HG03439 (cell line): ENCODE data around the gene IGF1.

Experiments
- ATAC-seq: cut with Tn5 transposase; IDR thresholded peaks from one replicate; pipeline ENCODE4 v1.9.1; 2021; ENCODE audit warnings: mild to moderate bottlenecking, moderate library complexity; ENCODE audit not compliant: unreplicated experiment

IGF1 gene

DNA sequence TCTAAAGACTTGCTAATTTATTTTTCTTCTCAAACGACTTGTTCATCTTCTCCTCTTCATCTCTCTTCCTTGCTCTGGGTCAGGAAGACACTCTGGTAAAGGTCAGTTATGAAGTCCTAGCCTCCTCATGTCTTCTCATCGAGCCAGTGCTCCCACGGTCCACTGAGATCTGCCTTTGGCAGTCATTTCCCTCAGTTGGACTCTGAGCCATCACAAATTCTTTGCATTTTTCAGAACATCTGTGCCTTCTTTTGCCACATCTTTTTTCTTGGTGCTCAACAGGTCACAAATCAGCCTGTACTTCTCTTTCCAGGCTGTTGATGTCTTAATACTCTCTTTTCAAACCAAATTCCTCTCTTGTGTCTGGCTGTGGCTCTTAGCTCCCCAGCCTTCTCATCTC is 49.7 kb downstream of the IGF1 start:
- ATAC-seq, result no peak

DNA sequence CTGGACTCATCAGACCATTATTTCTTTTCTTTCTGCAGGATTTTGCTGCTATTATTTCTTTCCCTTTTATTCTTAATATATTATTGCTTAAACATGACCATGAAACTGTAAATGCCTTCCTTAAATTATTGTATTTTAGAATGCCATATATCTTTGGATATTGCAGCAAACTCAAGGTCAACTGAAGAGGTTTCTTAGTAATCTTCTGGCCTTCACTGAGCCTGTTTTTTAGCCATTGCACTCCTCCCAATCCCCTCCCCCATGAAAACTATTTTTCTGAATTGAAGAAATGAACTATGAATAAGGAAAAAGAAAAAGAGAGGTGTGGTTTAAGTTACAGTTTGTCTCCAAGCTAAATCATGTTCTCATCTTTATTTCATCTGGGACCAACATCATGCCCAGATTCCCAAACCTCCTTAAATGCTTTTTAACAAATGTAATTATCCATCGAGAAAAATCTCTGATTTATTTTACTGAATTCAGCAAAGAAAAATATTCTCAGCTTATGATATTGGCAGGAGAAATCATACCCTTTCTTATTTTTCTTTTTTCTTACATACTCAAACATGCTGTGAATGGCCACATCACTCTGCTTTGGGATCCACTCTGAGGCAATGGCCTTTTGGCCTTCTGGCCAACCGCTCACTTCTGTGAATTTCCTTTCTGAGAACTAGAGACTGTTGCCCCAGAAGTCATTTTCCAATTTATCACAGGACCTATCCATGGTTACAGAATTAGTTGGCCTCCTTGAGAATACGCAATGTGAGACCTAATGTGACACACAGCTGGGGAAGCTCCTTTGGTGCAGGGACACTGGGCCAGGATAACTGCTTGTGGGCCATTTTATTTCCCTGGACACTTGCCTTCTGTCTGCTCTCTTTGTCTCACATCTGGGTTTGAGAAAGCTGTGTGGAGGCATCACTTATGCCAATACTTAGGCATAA is 50.9 kb downstream of the IGF1 start:
- no peak for ATAC-seq

DNA sequence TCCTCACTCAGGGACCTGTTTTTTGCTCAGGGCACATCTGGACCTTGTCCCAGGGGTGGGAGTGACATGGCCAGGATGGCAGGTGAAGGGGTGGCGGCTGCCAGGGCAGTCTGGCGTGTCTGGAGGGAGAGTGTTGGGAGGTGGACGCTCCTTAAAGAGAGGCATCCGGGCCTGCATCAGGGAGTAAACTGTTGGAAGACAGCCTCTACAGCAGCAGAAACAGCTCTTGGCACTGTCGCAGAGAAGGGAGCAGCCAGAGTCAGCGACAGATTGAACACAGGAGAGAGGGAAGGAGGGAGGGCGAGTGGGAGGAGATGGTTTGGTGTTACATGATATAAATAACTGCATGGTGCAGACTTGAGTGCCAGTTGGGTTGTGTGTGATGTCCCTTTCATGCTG is 52.8 kb downstream of the IGF1 start:
- no peak for ATAC-seq

DNA sequence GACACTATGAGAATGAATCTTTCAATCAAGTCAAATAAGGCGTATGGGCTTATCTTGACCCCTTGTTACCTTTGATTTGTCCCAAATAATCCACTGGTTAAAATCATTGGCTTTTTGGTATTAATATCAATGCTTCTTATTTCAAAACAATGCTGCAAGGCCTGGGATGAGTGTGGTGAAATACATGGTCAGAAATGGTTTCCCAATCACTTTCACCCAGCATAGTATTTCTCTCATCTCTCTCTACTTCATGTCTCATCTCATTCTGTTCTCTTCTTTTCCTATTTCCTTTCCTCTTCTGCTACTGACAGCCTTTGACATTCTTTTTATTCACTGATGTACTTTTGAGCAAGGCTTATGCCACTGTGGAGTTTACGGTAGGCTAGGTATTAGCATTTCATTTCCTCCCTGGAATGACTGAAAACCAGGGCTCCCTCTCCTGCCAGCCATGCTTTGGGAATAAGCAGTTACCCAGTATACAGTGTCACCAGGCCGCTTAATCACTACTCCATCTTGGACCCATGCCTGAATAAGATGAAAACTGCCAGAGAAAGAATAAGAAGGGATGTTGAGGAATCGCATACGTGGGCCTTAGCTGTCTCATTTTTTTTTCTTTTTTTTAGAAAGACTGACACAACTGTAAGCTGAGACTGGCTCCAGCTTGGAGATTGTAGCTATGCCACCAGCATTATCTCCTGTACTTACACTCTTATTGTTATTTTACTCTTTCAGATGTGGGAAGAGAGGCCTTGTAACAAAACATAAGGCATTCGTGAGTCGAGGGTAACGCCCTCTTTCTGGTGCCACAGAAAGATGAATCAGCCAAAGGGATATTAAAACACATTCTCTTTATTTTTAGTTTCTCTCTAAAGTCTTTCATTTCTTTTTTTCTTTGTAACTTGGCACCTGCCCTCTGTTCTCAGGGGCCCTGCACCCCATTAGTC is 53.5 kb downstream of the IGF1 start:
- ATAC-seq, result no peak

DNA sequence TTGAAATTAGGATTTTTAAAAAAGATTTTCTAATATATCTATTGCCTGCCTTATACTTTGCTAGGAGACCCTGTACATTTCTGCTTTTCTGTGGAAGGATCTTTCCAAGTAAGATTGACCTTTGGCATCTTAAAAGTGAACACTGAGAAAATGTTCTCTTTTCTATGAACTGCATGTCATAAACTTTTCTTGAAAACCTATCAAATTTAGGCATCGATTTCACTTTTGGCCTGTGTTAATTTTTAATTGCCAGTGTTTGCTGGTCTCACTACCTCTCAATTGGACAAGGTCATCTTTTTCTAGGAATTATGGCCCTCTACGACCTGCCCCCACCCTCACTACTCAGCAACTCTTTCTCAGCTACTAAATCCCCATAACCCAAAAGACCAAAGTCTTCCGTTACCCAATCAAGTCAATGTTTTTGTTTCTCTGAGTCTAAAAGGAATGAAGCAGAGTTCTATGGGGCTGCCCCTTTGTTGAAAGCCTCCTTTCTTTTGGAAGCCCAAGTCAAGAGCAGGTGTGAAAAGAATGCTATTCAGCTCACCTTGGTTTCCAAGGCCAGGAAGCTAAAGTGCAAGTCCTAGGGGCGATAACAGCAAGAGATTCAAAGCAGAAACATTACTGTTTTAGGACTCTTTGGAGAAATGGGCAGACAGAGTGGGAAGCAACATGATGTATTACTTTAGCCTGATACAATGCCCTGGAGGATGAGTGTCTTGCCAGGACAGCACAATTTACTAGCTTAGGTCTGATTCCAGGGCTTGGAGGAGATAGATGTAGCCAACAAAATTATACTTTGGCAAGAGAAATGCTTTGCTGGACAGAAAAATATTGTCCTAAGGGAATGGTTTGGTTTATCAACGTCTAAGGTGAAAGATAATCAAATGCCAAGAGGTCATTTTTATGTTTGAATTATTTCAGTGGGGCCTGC is 55.0 kb downstream of the IGF1 start:
- no peak for ATAC-seq

DNA sequence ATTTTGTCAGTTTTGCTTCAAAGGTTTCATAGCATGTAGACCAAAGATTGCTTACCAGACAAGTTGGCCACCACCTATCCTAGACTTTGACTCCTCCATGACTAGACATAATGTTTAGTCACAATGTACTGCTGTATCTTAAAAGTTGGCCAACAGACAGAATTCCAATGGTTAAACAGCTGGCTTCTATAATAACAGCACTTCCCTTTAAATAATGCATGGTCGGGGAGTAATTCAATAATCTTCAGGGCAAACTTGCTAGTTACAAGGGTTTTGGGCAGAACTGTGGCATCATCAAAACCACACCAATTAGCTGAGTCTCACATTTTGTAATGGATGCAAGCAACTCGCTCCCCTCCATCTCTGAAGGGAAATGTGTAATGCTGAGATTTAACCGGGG is 56.9 kb downstream of the IGF1 start:
- ATAC-seq, result no peak

DNA sequence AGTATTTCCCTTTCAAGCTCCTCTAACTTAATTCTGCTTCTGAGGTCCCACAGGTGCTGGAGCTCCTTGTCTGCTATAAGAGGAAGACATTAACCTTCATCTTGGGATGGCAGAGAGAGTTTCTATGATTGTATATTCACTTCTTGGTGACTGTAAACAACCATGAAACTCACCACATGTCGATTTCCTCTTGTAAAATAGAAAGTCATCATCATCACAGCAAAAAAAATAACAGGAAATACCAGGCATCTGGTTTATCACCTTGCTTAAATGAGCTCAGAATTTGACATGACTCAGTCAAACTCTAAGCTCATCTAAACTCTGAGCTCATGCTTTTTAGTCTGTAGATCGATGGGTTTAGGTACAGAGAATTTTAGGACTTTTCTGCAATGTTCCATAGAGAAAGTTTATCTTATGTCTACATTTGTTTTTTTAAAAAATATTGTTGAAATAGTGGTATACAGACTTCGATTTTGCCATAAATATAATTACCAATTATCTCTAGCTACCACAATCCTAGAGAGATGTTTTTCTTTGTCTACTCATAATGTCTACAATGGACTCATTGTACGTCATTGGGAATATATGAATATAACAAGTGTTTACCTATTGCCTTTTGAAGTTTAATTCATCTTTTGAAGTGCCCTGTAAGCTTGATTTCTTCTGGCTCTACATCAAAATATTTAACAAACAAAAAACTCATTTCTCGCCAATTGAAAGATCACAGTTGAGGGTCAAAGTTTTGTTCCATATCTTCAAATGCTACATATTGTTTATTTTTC is 58.4 kb downstream of the IGF1 start:
- ATAC-seq, result no peak

DNA sequence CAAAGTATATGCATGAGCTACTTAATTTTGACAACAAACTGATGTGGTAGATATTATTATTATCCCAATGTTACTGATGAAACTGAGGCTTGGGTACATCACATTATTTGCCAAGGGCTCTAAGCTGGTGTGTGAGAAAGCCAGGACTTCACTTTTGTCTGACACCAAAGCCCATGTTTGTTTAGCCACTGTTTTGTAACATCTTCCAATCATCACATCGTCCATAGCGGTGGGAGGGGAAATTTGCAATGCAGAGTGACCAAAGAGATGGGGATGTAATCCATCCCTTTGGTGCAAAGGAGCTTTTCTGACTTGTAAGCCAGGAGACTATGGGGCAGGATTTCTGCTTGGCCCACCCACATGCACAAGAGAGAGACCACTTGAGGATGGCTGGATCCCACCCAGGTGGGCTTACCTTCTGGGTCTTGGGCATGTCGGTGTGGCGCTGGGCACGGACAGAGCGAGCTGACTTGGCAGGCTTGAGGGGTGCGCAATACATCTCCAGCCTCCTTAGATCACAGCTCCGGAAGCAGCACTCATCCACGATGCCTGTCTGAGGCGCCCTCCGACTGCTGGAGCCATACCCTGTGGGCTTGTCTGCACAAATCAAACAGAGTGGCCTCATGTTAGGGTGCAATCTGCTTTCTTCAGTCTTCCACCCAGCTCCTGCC is 61.1 kb downstream of the IGF1 start:
- ATAC-seq, result no peak

DNA sequence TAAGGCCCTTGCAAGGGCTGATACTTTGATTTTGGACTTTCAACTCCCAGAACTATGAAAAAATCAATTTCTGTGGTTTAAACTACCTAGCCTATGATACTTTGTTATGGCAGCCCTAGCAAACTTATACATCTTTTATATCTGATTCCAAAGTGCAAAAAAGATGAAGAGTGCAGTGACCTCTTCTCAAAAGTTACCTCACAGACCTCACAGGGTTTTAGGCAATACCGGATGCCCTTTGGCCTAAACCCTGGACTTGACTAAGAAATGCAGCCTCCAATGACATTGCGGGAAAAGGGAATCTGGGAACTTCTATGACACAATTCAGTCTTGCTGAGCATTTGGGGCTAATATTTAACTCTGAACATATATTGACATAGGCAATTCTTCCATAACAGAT is 63.3 kb downstream of the IGF1 start:
- no peak for ATAC-seq

DNA sequence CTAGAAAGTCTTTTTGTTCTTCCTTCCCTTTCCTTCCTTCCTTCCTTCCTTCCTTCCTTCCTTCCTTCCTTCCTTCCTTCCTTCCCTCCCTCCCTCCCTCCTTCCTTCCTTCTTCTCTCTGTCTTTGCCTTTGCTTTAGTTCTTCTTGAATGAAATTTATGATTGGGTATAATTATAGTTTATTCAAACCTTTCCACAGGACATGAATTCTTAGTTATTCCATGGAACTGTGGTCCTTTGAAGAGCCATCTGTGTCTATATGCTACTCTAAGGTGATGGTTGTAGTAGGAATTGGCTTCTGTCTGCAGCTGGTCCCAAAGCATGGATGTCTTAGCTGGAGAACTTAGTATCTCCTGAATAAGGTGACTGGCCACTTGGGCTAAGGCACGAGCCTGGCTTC is 64.8 kb downstream of the IGF1 start:
- no peak for ATAC-seq

DNA sequence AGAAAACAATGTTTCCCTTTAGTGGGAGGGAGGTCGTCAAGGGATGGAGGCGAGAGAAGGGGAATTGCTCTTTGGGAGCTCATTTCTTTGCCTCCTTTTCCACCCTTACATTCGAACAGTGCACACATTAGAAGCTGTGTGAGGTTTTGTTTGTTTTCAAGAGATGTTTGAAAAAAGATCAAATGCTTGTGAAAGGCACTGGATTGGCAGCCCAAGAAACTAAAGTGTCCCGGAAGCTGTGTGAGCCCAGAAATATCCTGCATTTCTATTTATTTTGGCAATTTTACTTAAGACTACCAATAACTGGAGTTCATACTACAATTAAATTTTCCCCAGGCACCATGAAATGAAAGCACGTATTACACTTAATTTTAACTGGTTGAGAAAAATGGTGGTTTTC is 67.0 kb downstream of the IGF1 start:
- no peak for ATAC-seq

DNA sequence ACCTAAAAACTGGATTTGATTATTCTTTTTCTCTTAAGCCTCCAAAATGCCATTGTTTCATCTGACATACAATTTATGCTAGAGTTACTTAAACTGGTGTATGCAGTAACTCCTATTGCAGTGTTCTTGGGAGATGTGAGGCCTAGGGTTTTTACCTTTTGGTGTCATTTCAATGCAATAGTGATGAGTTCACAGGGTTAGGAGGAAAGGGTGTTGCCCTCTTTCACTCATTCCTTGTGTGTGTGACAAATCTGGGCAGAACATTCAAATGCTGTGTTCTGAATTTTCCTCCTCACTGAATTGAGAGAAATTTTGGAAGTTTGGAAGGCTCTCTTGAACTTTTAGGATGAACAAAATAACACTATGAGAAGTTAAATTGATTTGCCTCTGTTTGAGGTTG is 69.9 kb downstream of the IGF1 start:
- no peak for ATAC-seq

DNA sequence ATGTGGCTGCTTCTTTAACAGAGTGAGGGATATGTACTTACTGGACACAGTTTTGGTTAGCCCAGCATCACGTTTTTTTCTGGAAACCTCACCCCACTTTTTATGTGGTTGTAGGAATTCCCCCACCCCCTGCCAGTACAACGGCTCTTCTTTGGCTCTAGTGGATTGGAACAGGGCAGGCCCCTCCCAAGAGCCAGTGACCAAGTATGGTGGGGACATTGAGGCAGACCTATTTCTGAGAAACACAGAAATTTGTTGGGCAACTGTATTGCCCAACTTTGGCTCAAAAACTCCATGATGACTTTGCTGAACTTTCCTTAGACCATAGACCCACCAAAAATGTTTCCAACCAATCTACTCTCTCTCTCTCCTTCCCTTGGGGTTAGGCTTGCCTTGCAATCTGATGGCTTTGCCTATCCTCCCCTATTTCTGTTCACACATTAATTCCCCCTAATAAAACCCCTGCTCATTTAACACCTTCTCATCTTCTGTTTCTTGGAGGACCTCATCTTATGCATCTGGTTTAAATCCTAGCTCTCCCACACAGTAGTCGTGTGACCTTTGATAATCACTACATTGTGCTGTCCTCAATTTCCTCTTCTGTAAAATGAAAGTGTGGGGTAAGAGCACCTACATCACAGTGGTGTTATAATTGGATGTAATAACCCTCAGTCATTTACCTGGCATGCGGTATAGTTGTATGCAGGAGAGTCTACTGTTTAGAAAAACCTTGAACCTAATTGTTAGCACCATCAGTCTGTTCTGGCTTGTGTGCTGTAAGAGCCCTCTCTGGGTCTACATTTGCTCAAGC is 71.7 kb downstream of the IGF1 start:
- no peak for ATAC-seq

DNA sequence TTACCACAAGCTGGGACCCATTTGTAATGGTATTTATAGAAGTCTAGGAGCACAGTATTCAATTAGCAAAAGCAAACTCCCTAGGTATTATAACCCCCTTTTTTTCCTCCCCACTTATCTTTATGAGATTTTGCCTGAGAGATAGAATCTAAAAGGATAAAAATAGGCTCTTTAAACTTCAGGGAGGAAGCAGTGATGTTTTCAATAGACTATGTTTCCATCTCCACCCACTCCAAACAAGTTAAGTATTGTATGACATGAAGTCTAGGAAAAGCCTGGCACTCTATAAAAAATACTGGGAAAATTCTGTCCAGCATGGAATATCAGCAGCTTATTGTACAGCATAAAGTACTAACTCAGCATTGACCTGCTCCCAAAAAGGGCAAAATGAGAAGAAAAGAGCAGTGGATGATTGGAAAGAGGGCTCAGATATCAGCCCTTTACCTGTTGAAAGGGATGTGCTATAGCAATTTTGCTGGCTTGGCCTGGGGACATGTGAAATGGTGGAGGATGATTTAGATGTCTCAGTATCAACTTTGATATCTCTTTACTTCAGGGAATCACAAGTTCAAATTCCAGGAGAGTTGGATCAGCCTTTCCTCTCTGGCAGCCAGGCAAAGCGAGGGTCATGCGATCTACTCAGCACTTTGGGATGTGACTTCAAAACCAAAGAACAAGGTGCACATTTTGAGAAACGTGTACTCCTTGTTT is 72.4 kb downstream of the IGF1 start:
- ATAC-seq, result no peak

DNA sequence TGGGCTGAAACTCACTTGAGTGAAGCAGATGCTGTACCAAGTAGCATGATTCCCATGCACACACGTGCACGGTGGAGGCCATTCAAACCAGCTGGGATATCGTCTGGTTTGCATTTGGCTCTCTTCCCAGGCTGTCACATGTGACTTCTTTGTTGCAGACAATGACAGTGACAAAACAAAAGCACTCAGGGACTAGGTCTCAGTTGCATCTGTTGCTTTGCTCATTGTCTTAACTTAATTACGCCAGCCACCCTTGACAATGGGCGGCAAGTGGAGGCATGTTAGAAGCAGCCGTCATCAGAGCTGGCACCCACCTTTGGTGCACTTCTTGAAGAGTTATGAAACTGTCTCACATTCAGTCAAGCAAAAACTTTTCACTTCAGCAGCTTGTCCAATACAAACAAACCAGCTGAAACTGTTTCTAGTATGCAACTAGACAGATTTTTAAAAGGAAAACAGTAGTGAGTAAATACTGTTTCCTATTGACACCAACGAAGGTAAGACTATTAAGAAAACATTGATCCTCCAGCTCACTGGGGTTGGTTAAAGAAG is 74.3 kb downstream of the IGF1 start:
- peak; percentile 71 for ATAC-seq

DNA sequence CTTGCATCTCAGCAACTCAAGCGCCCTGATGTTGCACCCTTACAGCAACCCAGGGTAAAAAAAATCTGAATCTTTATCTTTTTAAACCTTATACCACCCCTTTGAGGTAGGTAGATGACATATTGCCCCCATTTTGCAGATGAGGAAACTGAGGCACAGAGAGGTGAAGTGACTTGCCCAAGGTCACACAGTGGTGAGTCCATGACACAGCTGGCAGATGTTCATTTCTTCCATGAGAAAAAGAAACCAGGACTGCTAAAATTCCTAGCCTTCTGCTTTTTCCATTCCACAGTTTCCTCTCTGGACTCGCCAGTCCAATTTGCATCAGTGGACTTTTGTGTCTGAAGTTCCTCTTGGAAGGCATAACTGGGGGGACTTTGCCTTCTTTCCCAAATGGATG is 79.3 kb downstream of the IGF1 start:
- ATAC-seq, result no peak

DNA sequence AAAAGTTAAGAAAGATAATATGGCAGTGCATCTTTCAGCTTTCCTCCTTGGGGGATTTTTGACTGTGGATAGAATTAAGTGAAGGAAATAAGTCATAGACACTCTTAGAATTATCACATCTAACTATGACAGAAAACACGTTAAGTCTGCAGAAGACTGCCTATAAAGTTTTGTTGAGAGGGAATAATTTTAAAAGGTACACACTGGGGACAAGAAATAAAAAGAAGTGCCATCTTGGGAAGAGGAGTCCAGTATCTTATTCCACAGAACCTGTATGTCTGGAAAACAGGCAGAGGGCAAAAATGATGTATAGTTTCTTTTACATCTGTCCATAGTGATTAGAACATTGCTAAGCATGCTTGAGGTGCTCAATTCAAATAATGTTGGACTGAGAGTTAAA is 80.7 kb downstream of the IGF1 start:
- ATAC-seq, result no peak

DNA sequence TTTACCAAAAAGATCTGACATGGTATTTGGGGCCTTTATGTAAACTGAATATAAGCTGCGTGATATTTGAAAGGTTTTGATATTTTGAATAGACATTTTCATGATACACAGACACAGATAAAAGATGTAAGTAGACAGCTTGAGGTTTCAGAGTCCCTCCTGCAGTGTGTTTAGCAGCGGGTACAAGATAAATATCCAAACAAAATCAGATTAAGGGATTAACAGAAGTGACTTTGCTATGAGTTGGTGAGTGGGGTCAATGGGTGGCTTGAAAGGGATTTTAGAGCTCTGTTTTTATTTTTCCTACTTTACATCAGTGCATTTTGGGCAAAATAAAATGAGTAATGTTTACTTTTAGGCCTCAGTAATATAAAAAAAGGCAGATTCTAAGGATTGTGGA is 84.1 kb downstream of the IGF1 start:
- no peak for ATAC-seq
